Parathyroid adenoma (tissue), 2 donors: ENCODE data around the gene PLA2G5.

Experiments used
- H2AFZ ChIP-seq: fragments of 300-600 bp; sonication (generic); one replicate; pipeline ENCODE4 v1.7.0; 2017; ENCODE audit warnings: antibody characterized with exemption, mild to moderate bottlenecking
- H3K27ac ChIP-seq: fragments of 300-600 bp; sonication (generic); one replicate; pipeline ENCODE4 v1.7.0; 2017
- H3K27me3 ChIP-seq: fragments of 300-600 bp; sonication (generic); one replicate; pipeline ENCODE4 v1.7.0; 2017; ENCODE audit warnings: low read length; ENCODE audit not compliant: control insufficient read depth, insufficient read depth
- H3K36me3 ChIP-seq: fragments of 300-600 bp; sonication (generic); one replicate; pipeline ENCODE4 v1.7.0; 2017; ENCODE audit warnings: low read length; ENCODE audit not compliant: control insufficient read depth, insufficient read depth
- H3K4me1 ChIP-seq: fragments of 300-600 bp; sonication (generic); one replicate; pipeline ENCODE4 v1.7.0; 2017; ENCODE audit warnings: control low read depth
- H3K4me2 ChIP-seq: fragments of 300-600 bp; sonication (generic); one replicate; pipeline ENCODE4 v1.7.0; 2017; ENCODE audit warnings: low read length
- H3K4me3 ChIP-seq: fragments of 300-600 bp; sonication (generic); one replicate; pipeline ENCODE4 v1.7.0; 2017; ENCODE audit warnings: low read depth, low read length
- H3K79me2 ChIP-seq: fragments of 300-600 bp; sonication (generic); one replicate; pipeline ENCODE4 v1.7.0; 2017; ENCODE audit warnings: control low read depth
- H3K9ac ChIP-seq: fragments of 300-600 bp; sonication (generic); one replicate; pipeline ENCODE4 v1.7.0; 2017; ENCODE audit warnings: mild to moderate bottlenecking
- H3K9me3 ChIP-seq: fragments of 300-600 bp; sonication (generic); one replicate; pipeline ENCODE4 v1.7.0; 2017; ENCODE audit warnings: low read length; ENCODE audit not compliant: control insufficient read depth
- TF ChIP-seq, protein P1 (sequence below): fragments of 300-600 bp; sonication (generic); IDR thresholded peaks from one replicate; pipeline ENCODE4 v1.7.0; 2017; ENCODE audit warnings: antibody characterized with exemption, mild to moderate bottlenecking
- donor health status: primary hyperparathyroidism.

PLA2G5 gene

DNA sequence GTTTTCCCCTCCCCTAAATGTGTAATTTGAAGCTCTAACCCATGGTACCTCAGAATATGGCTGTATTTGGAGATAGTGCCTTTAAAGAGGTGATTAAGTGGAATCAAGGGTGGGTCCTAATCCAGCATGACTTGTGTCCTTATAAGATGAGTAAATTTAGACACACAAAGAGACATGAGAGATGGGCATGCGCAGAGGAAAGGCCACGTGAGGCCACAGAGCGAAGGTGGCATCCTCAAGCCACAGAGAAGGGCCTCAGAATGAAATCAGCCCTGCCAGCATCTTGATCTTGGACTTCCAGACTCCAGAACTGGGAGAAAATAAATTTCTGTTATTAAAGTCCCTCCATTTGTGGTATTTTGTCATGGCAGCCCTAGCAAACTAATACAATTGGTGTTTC, 66.3 kb downstream of the PLA2G5 start:
- Histone ChIP-seq H3K4me2 (no peak overlapping the region), H3K79me2 (no peaks in the 10 kb centered on the region), H3K36me3 (no peaks in the 10 kb centered on the region), H3K27me3 (no peaks in the 10 kb centered on the region), H3K4me3 (no peak overlapping the region), H3K9ac (no peak overlapping the region), H2AFZ (no peak overlapping the region), H3K4me1 (no peaks in the 10 kb centered on the region), H3K27ac (no peak overlapping the region), H3K9me3 (no peaks in the 10 kb centered on the region)
- TF ChIP-seq, protein P1, sequence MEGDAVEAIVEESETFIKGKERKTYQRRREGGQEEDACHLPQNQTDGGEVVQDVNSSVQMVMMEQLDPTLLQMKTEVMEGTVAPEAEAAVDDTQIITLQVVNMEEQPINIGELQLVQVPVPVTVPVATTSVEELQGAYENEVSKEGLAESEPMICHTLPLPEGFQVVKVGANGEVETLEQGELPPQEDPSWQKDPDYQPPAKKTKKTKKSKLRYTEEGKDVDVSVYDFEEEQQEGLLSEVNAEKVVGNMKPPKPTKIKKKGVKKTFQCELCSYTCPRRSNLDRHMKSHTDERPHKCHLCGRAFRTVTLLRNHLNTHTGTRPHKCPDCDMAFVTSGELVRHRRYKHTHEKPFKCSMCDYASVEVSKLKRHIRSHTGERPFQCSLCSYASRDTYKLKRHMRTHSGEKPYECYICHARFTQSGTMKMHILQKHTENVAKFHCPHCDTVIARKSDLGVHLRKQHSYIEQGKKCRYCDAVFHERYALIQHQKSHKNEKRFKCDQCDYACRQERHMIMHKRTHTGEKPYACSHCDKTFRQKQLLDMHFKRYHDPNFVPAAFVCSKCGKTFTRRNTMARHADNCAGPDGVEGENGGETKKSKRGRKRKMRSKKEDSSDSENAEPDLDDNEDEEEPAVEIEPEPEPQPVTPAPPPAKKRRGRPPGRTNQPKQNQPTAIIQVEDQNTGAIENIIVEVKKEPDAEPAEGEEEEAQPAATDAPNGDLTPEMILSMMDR = no peak

DNA sequence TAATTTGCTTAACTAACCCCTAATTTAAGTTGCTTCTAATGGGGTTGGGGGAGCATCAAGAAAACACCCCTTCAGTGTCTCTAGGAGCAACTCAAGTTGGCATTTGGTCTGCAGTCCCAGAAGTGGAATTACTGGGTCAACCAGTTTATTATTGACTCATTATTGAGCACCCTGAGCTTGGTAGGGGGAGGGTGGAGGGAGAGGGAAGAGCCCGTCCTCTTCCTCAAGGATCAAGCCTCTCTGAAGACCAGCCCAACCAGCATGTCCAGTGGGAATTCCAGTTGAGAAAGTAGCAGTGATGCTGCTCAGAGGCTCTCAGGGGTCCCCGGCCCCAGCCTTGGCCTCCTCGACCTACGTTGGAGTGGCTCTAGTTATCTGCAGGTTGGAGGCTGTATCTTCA, 67.1 kb downstream of the PLA2G5 start:
- Histone ChIP-seq H3K79me2 (no peaks in the 10 kb centered on the region), H3K4me1 (no peaks in the 10 kb centered on the region), H3K9ac (no peak overlapping the region), H3K4me2 (no peak overlapping the region), H3K9me3 (no peaks in the 10 kb centered on the region), H3K27me3 (no peaks in the 10 kb centered on the region), H2AFZ (no peak overlapping the region), H3K4me3 (no peak overlapping the region), H3K36me3 (no peaks in the 10 kb centered on the region), H3K27ac (no peak overlapping the region)
- TF ChIP-seq, protein P1 = no peak

DNA sequence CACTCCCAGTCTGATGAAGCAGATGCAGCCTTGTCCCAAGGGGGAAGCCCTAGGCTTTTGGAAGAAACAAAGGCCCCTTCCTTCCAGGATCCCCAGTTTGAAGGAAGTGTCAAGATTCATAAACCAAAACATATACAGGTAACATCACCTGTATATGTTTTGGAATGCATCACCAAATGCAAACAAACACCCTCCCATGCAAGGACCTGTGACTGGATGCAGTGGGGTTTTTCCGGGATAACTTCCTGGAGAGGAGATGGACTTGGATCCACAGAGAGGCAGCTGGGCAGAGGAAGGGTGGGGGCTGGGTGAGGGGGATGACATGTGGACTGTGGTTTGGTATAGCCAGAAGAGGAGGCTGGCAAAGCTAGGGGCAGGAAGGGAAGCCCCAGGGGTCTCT, 67.6 kb downstream of the PLA2G5 start:
- Histone ChIP-seq H3K4me3 (no peak overlapping the region), H3K4me1 (no peaks in the 10 kb centered on the region), H3K9me3 (no peaks in the 10 kb centered on the region), H3K27me3 (no peaks in the 10 kb centered on the region), H2AFZ (no peak overlapping the region), H3K79me2 (no peaks in the 10 kb centered on the region), H3K9ac (no peak overlapping the region), H3K36me3 (no peaks in the 10 kb centered on the region), H3K27ac (no peak overlapping the region), H3K4me2 (no peak overlapping the region)
- TF ChIP-seq, protein P1 = no peak

DNA sequence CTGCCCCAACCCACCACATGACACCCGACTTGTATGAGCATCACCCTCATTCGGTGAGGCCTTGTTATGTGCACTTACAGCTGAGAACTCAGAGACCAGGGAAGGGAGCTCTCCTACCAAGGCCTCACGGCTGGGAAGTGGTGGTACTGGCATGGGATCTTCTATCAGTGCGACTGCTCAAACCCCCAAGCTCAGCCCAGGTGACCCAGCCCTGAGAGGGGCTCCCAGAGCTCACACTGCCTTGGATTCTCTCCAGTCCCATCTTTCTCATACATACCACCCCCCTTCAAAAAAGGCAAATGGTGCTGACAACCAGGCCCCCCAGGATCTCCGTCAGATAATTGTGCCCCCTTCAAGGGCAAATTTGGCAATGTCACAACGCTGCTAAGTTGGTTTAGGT, 68.4 kb downstream of the PLA2G5 start:
- H3K36me3 ChIP-seq = no peaks in the 10 kb centered on the region
- no peaks in the 10 kb centered on the region for H3K27me3 ChIP-seq
- no peak overlapping the region for H3K4me3 ChIP-seq
- no peak overlapping the region for H3K4me2 ChIP-seq
- no peak overlapping the region for H2AFZ ChIP-seq
- H3K9ac ChIP-seq = no peak overlapping the region
- H3K79me2 ChIP-seq = no peaks in the 10 kb centered on the region
- TF ChIP-seq, protein P1 = no peak
- no peak overlapping the region for H3K27ac ChIP-seq
- no peaks in the 10 kb centered on the region for H3K9me3 ChIP-seq
- no peaks in the 10 kb centered on the region for H3K4me1 ChIP-seq

DNA sequence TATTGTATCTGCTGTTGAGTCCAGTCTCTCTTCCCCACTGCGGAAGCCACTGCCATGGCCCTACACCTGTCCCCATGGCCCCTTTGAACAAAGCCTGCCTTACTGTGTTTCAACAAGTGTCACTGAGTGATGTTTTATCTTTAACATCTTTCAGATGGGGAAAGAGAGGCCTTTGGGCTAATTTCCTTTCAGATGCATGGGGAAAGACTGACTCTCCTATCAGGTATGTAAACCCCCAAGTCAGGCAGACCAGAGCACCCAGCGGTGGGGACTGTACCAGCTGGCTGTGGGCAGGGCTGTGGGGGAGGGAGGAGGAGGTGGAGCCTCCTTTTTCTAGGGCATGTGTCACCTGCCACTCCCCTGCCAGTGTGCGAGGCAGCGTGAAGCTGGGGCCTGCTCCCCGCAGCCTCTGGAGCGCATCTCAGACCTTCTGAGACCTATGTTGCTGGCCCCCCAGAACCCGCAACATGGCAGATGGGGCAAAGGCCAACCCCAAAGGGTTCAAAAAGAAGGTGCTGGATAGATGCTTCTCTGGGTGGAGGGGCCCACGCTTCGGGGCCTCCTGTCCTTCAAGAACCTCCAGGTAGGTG, 69.1 kb downstream of the PLA2G5 start, which contains the start of gene PLA2G2F:
Gene PLA2G2F (plus strand): TSS at position 363 of the 590 bp plus-strand sequence. CDS start 105 bp downstream, at position 468.
- H3K4me2 ChIP-seq = no peak within 1 kb of the TSS
- H2AFZ ChIP-seq = no peak within 1 kb of the TSS
- no peaks in the 10 kb centered on the region for H3K9me3 ChIP-seq
- no peaks in the 10 kb centered on the region for H3K27me3 ChIP-seq
- no peak within 1 kb of the TSS for H3K27ac ChIP-seq
- H3K4me1 ChIP-seq = no peaks in the 10 kb centered on the region
- no peak within 1 kb of the TSS for H3K9ac ChIP-seq
- H3K79me2 ChIP-seq = no peaks in the 10 kb centered on the region
- H3K36me3 ChIP-seq = no peaks in the 10 kb centered on the region
- no peak within 1 kb of the TSS for H3K4me3 ChIP-seq
- TF ChIP-seq, protein P1 = no peak
